NCI-H1092 treated with DMSO at 0.1 percent for 48 hours (cell line): ENCODE data around the gene RPP25L.

ENCODE experiments used
- DNase-seq: peaks from one replicate; lab custom pipeline; 2025; lab: John Stamatoyannopoulos, UW

The RPP25L gene

GRCh38 chr9:34611251-34611810, 566 bp downstream of the RPP25L start:
- no peak for DNase-seq

DNA sequence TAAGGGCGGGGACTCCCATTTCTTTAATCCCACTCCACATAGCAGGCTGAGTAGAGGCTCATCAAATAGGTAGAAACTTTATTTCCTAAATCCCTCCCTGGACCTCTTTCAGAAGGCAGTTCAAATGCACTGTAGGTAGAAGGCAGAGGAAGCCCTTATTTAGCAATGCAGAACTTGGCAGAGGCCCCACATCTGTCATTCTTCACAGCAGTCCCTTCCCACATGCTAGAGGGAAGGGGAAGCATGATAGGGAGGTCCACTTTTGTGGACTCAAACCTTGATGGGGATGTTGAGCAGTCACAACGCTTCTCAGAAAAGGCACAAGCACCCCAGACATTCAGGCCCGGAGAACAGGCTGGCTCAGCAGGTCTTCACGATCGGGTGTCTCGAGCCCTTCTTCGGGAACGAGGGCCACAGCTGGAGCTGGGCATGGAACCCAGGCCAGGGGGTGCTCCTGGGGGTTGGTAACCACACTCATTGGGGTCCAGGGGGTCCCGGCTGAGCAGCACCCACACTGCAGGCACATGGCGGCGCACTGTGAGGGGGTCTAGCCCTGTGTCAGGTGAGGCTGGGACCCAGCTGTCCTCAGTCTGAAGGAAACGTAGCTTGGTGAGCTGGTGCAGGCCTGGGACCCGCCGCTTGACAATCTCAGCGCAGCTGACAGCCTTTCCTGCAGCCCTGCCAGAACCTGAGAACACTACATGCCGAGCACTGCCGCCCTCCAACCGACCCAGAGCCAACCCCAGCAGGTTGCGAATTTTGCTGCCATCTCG, 1.3 kb downstream of the RPP25L start:
- DNase-seq: no peak

GRCh38 chr9:34607331-34607730, 4.6 kb downstream of the RPP25L start:
- no peak for DNase-seq

- DNase-seq: no peak
These were observed 5.0 kb downstream of the RPP25L start for GRCh38 chr9:34606905-34607304.

- DNase-seq: no peak
These were observed 5.7 kb downstream of the RPP25L start for GRCh38 chr9:34606190-34606589.

- peak; percentile 72 for DNase-seq
These were observed 8.2 kb downstream of the RPP25L start for GRCh38 chr9:34603610-34604231.

DNA sequence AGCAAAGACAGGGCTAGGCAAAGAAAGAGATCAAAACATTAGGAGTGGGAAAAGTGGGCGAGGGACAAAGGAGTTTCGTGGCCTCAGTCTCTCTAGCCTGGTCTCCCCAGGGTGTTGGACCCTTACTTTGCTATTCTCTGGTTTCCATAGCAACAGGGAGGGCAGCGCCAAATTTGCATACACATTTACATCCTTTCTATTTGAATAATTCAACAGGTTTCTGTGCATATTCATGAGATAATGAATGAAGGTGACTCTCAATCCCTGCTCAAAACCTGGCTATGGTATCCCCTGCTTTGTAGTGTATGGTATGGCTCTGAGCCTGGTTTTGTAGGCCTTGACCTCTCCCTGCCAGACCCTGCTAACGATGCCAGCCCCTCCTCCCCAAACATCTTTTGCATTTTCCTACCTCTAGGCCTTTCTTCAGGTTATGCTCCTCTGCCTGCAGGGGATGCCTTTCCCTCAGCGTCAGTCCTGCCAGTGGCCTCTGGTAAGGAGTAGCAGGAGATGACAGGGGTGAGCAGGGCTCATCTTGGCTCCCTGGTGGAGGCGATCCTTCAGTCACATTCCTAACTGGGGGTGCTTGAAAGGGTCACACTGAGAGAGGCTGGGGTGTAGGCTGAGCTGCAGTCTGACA, 9.8 kb downstream of the RPP25L start:
- DNase-seq: no peak

DNA sequence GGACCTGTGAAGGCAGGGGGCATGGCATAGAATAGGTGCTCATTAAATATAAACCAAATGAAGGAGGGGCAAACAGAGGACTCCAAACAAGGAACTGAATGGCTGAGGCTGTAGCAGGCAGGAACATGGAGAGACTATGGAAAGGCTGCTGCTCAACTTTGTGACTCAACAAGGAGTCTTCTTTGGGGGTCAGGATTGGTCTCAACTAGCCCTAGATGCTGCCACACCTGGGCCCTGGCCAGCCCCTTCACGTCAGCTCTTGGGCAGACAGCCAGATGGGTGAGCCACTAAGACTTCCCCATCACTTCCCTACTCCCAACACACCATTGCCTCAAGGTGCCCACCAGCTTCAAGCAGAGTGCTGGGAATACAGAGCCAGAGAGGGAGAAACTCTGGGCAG, 11.0 kb downstream of the RPP25L start:
- no peak for DNase-seq

- DNase-seq: no peak
These were observed 12.4 kb downstream of the RPP25L start for GRCh38 chr9:34599546-34599945.

DNA sequence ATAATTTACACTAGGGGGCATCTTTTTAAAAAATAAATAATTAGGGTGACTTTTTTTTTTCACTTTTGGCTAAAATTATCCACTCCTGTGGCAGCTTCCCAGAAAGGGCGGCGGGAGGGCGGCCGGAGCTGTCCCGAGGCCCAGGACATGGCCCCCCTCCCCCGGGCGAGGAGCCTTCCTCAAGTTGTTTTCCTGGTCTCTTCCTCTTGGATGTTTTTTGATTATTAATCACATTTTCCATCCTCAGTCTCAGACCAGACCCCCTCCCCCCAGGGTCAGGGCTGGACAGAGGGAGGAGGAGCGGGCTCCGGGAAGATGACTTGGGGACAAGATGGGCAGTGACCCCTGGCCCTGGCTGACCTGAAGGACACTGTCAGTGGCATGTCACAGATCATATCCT, 17.7 kb downstream of the RPP25L start:
- no peak for DNase-seq

DNA sequence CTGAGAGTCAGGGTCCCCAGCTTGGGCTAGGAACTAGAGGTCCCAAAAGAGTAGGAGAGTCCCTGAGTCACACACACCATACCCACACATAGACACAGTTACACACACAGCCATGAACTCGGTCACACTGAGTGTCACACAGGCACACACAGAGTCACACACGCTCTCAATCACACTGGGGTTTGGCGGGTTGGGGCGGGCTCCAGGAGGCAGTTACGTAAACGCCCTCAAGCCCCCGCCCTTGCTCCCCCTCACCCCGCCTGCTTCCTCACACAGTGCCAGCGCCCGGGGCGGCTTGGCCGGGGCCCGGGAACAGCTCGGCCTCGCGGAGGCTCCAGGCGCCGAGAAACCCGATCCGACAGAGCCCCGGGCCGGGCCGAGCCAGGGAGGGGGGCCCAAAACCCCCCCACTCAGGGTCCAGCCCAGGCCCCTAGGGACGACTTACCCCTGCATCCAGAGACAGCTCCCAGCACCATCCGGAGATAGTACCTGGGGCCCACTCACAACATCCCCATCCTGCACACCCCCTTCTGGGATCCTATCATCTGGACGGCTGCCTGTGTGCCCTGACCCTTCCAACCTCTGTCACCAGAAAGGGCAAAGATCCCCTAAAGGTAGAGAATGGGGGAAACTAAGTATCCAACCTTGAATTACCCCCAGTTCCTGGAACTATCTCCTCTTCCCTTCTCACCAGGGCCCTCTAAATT, 18.8 kb downstream of the RPP25L start:
- DNase-seq: no peak

GRCh38 chr9:34591917-34592866, 19.7 kb downstream of the RPP25L start:
- no peak for DNase-seq

DNA sequence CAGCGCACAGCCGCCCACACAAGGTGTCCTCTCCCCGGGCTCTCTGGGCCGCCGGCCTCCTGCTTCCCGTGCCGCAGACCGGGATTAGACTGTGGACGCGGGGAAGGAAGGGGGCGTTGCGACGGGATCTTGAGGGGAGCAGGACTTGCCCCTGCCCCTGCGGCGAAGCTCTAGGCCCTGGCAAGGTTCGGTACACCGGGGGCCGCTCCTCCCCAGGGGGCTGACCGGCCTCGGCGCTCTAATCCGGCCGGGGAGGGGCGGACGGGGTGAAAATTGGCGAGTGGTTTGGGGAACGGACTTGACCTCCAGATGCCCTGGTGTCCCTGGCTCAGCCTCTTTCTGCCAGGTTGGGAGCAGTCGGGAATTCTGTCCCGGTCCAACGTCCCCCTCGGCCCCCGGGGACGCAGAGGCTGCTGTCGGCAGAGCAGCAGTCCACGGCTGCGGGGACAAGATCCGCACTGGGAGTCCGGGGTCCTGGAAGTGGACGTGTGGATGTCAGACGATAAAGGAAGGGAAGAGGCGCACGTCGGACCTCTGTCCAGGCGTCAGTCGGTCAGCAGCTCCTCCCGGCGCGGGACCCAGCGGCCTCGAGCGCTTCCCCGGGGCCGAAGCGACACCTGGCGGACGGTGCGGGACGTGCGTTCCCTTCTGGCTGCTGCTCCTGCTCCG, 20.5 kb downstream of the RPP25L start:
- peak; percentile 60 for DNase-seq

DNA sequence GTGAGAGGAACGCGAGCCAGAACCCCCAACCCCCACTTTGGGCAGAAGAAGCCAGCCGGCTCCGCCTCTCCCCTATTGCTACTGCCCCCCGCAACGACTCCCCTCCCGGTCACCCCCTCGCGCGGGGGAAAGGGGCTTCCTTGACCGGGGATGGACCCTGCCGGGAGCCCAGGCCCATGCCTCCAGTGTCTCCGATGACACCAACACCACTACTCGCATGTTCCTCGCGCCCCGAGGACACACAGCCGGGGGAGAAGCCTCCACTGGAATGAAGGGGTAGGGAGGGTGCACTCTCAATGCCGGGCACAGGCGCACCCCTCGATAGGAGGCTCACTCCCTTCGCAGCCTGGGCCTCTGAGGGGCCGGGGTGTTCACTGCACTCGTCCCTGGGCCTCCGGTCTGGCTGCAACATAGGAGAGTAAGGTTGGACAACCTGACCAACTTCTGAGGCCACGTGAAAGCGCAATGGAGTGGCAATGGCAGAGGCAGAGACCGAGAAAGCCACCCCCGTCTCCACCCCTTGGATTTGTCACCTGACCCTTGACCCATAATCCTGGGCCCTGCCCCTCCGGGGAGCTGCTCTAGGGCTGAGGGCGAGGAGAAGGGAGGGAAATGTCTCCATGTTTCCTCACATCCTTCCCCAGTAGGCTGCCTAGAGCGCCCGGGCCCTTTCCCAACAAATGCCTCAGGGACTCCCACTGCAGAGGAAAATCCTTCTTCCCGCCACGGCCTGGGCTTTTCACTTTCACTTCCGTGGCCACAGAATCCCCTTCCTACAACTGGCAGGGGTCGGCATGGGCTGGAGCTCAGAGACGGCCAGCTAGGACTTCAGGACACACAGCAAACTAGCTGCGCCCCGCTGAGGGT, 21.3 kb downstream of the RPP25L start:
- DNase-seq: no peak

DNA sequence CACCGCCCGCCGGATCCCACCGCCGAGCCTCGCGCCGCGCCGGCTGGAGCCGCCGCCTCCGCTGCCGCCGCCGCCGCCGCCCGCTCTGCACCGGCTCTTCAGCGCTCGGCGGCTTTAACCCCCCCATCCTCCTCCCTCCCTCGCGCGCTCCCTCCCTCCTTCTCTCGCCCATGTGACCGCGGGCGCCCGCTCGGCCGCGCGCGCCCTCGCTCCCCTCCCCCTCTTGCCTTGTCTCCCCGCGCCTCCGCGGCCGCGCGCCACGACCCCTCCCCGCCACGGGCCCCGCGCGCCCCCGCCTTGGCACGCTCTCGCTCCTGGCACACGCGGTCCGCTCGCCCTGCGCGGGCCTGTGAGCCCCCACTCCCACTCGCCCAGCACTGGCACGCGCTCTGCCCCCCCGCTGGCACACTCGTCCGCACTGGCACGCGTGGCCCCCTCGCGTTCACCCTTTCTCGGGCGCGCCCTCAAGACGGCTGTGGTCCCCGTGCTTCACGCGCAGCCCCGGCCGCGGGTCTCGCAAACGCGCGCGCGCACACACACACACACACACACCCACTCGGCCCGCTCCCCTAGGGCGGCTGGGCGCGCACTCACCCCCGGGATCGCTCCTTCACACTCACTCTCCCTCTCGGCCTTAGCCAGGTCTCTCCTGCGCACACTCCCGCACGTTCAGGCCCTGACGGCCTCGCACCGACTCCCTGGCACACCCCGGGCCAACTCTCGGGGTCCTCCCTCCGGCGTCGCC, 22.1 kb downstream of the RPP25L start, which contains the start of gene CNTFR:
Gene CNTFR, minus strand, starts transcription at position 89 of the 745 bp plus-strand sequence. CDS start 20,743 bp downstream, outside the sequence.
- DNase-seq: peak; percentile 80

- peak; percentile 49 for DNase-seq
These were observed 22.9 kb downstream of the RPP25L start for GRCh38 chr9:34588671-34589635.

DNA sequence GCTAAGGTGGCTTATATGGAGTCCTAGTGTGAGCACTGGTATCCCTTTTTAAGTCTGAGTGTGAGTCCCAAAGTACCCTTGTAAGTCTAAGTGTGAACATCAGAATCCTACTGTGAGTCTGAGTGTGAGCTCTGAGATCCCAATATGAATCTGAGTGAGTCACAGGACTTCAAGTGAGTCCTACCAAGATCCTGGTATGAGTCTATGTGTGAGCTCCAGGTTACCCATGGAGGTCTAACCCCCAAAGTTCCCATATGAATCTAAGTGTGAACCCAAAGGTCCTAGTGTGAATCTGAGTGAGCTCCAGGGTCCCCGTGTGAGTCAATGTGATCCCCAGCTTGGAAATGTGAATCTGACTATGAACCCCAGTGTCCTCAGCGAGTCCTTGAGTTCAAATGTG, 24.6 kb downstream of the RPP25L start:
- DNase-seq: no peak
